ENCODE results near the gene CSGALNACT2.

- TF ChIP-seq JUNB (IDR thresholded peaks at IDR 0.05), result no peak
- no peak for TF ChIP-seq POLR2A (IDR thresholded peaks at IDR 0.05; ENCODE audit: low read depth, low read length)
- no peak for TF ChIP-seq SRF (IDR thresholded peaks at IDR 0.05; ENCODE audit: low read depth in 2 of 2, low read length in 2 of 2)
- no peak for TF ChIP-seq ZBTB33 (IDR thresholded peaks at IDR 0.05)
- TF ChIP-seq RCOR1 (conservative IDR thresholded peaks at IDR 0.05; ENCODE audit: low read depth, low read length), result no peak
- TF ChIP-seq FOXM1 (IDR thresholded peaks at IDR 0.05; ENCODE audit: low read depth, low read length), result no peak
- TF ChIP-seq MYC (IDR thresholded peaks at IDR 0.05; ENCODE audit: insufficient read depth, insufficient read length, insufficient replicate concordance, low read length, severe bottlenecking), result no peak
- no peak for TF ChIP-seq CTCF (IDR thresholded peaks at IDR 0.05 in 2 of 3, conservative IDR thresholded peaks at IDR 0.05 in 1 of 3; ENCODE audit: control insufficient read depth in 2 of 3, extremely low read depth in 1 of 3, insufficient read depth in 1 of 3, low read depth in 3 of 3, low read length in 3 of 3)
- no peak for TF ChIP-seq ZZZ3 (IDR thresholded peaks at IDR 0.05; ENCODE audit: control insufficient read depth, insufficient read length, low read depth)
- TF ChIP-seq REST (IDR thresholded peaks at IDR 0.05; ENCODE audit: low read depth, low read length), result no peak
- TF ChIP-seq HDAC6 (IDR thresholded peaks at IDR 0.05; ENCODE audit: unreplicated experiment), result no peak
- TF ChIP-seq ATF7 (IDR thresholded peaks at IDR 0.05; ENCODE audit: low read depth), result no peak
These were observed 55.3 kb downstream of the CSGALNACT2 start for GRCh38 chr10:43193496-43194080.
